Camera-type eye (tissue), 1 donor: ENCODE results near the gene MPZL2. TPM values are rescaled to one million over a fixed set of nuclear protein-coding genes. Genes with fewer than 3 reads are reported as not detected.

Experiments
- total RNA-seq: library from RNA; depleted of rRNA; stranded (reverse); fragments of >200 nt; gene quantifications from one replicate; pipeline ENCODE4 v1.2.3, GENCODE V29; 2014

Gene MPZL2
- total RNA-seq: 18.4 TPM

DNA sequence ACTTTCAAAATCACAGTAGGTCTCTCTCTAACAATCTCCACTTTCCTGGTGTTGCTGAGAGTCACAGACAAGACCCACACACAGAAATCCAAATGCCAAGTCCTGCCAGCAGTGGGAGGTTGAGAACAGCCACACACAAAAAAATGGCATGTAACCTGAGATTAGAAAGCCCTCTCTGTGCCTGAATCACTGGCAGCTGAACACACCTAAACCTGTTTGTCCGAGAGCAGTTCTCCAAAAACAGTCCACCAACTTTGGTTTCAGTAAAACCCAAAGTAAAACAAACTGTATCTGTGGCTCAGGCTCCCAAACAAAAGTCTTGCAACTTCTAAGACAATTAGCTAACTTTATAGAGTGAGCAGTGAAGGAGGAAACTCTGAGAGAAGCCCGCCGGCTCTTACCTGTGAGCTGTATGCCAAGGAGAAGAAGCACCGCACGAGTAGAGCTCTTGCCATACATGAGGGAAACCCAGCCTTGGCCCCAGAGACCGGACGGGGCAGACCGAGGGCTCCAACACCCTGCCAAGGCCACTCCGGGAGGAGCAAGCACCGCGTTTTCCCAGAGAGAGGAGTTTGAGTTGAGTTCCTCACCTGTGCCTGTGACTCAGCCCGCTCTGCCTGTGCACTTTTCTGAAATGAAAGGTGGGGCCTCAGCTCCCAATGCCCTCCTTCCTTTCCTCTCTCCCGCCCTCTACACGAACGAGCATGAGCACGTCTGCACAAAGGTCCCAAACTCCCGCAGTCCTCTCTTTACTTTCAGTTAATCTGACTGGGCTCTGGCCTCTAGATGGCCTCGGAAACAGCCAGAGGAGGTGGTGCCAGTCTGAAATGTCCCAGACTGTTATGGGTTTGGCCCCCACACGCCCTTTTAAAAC is at the start of gene MPZL2:
TSS of gene MPZL2 (minus strand) at position 603 of the 874 bp plus-strand sequence. CDS start at position 459, 144 bp downstream.

GRCh38 chr11:118304568-118305248 is 40.6 kb upstream of the MPZL2 start, which contains the start of gene CD3E:
Gene CD3E, plus strand, starts transcription at chr11:118304730. Its CDS starts 223 bp downstream, at chr11:118304953.

DNA sequence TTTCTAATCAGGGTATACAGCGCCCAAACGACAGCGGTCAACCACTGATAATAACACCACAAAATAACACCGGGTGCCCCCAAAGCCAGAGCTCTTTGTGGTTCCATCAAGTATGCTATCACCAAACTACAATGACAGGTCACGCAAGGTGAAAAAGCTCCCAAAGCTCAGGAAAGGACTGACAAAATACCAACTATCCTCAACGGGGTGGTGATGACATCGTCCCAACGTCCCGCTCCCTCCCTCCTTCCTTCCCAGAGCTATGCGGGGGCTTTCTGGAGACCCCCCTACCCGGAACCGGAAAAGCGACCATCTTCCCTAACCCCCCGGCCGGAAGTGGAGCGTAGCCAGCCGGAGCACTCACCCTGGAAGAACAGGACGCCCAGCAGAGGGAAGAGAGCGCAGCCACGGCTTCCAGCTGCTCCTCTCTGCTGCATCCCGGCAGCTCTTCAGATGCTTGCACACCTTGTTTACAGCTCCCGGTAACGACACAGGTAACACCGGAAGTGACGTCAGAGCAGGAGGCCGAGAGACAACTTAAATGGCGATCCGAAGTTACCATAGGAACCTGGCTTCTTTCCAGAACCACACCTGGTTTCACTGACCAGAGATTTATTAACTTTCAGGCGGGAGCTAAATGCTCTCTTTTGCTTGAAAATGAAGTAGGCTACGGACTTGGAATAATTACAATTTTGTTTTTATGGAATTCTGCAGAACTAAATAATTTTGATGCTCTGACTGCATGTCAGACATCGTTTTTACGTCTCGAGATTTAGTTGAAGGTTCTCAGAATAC is 12.0 kb downstream of the MPZL2 start, which contains the start of gene MPZL3:
TSS of gene MPZL3 (minus strand) at position 508 of the 795 bp plus-strand sequence. CDS start at position 437, 71 bp downstream.

GRCh38 chr11:118224511-118225188 is 39.4 kb downstream of the MPZL2 start, which contains the start of gene JAML:
Gene JAML, minus strand, starts transcription at chr11:118225011. Its CDS starts 10,145 bp downstream, at chr11:118214866.

Other genes with a start within 250 kb of the MPZL2 start
- gene TMPRSS4, start 187.2 kb downstream of the MPZL2 start, total RNA-seq: 7.7 TPM
- gene SMIM35, start 177.3 kb downstream of the MPZL2 start, total RNA-seq: 0.11 TPM
- gene SCN4B, start 111.5 kb downstream of the MPZL2 start, total RNA-seq: 5.9 TPM
- 7.4 TPM for gene SCN2B, start 87.7 kb downstream of the MPZL2 start, total RNA-seq
- 3.3 TPM for gene JAML, start 39.3 kb downstream of the MPZL2 start, total RNA-seq
- 3.5 TPM for gene MPZL3, start 11.9 kb downstream of the MPZL2 start, total RNA-seq
- 0.55 TPM for gene CD3E, start 40.4 kb upstream of the MPZL2 start, total RNA-seq
- not detected for gene CD3D, start 78.4 kb upstream of the MPZL2 start, total RNA-seq
- gene CD3G, start 80.0 kb upstream of the MPZL2 start, total RNA-seq: 0.88 TPM
- 46.6 TPM for gene UBE4A, start 95.3 kb upstream of the MPZL2 start, total RNA-seq
- gene ATP5MG, start 137.3 kb upstream of the MPZL2 start, total RNA-seq: 27.5 TPM
- gene KMT2A, start 172.2 kb upstream of the MPZL2 start, total RNA-seq: 169 TPM